Brain microvascular endothelial cell (primary cell): ENCODE results near the gene PZP.
"Not testable (repeated sequence)": the region's sequence is repeated elsewhere in the genome, so short reads cannot be mapped to it uniquely, and the experiment has no call there.

Experiments used
- DNase-seq: peaks from one replicate; pipeline ENCODE4 v3.0.0-alpha.2; 2020
- H3K27ac ChIP-seq: fragments of 250-450 bp; sonication (Bioruptor Pico); 2 replicates; pipeline ENCODE4 v1.5.1; 2020; ENCODE audit warnings: mild to moderate bottlenecking, moderate library complexity
- H3K27me3 ChIP-seq: fragments of 250-450 bp; sonication (Bioruptor Pico); replicated peaks from 2 replicates; pipeline ENCODE4 v1.5.1; 2020; ENCODE audit warnings: mild to moderate bottlenecking
- H3K36me3 ChIP-seq: fragments of 250-450 bp; sonication (Bioruptor Pico); replicated peaks from 2 replicates; pipeline ENCODE4 v1.5.1; 2020; ENCODE audit warnings: mild to moderate bottlenecking
- H3K4me3 ChIP-seq: 2 replicates; pipeline ENCODE4 v1.5.1; 2011; ENCODE audit warnings: low read depth, mild to moderate bottlenecking, control low read depth, low read length, moderate library complexity
- CTCF ChIP-seq: IDR thresholded peaks from 2 replicates; pipeline ENCODE4 v1.5.1; 2011; ENCODE audit warnings: low read depth, mild to moderate bottlenecking, moderate library complexity, low read length, control low read depth, inconsistent platforms; ENCODE audit errors: missing control alignments
- in situ Hi-C: cut with HindIII; loops from 2 replicates; pipeline ENCODE4 v1.10.0; 2017; ENCODE audit warnings: low sequenced_read_pairs, low pct_ligation_motif_present

The PZP gene

GRCh38 chr12:9147461-9147860 is 60.7 kb downstream of the PZP start:
- in situ Hi-C loops: no loop called here
- Histone ChIP-seq H3K36me3 (no peaks in the 10 kb centered on the region), H3K27me3 (no peaks in the 10 kb centered on the region), H3K4me3 (no peak overlapping the region), H3K27ac (no peak overlapping the region)
- no peak for TF ChIP-seq CTCF
- no peak for DNase-seq

GRCh38 chr12:9144730-9145106 is 63.5 kb downstream of the PZP start:
- in situ Hi-C loops: no loop called here
- no peak for TF ChIP-seq CTCF
- no peaks in the 10 kb centered on the region for H3K36me3 ChIP-seq

GRCh38 chr12:9143929-9144729 is 64.1 kb downstream of the PZP start:
- in situ Hi-C loops: no loop called here
- no peaks in the 10 kb centered on the region for H3K36me3 ChIP-seq
- DNase-seq: no peak
- no peak overlapping the region for H3K4me3 ChIP-seq
- no peak overlapping the region for H3K27ac ChIP-seq
- H3K27me3 ChIP-seq: no peaks in the 10 kb centered on the region
- TF ChIP-seq CTCF: no peak

More at GRCh38 chr12:9144730-9145106, 63.5 kb downstream of the PZP start:
- Histone ChIP-seq H3K4me3 (no peak overlapping the region), H3K27me3 (no peaks in the 10 kb centered on the region), H3K27ac (no peak overlapping the region)
- no peak for DNase-seq

DNA sequence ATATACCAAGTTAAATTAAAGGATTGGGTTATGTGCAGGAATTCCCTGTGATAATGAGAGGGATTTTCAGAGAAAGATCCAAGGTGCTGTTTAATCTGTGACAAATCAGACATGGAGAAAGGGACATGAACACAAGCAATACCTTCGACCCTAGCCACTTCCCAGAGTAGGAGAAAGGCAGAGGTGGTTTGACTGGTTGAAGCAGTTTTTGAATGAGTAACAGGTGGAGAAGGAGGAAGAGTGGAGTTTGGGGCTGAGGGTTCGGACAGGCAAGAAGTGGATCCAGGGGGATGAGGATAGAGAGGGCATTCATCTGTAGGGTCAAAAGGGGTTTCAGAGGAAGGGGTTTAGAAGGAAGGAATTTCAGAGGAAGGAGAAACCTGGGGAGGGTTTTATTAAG is 65.1 kb downstream of the PZP start:
- DNase-seq: no peak
- no peak for TF ChIP-seq CTCF
- Histone ChIP-seq H3K36me3 (no peaks in the 10 kb centered on the region), H3K27ac (no peak overlapping the region), H3K27me3 (no peaks in the 10 kb centered on the region), H3K4me3 (no peak overlapping the region)
- in situ Hi-C loops: no loop called here

GRCh38 chr12:9139588-9140290 is 68.5 kb downstream of the PZP start:
- DNase-seq, in situ Hi-C loops, H3K27me3 ChIP-seq, H3K4me3 ChIP-seq, H3K36me3 ChIP-seq, H3K27ac ChIP-seq: not testable (repeated sequence)

- in situ Hi-C loops: no loop called here
- no peak overlapping the region for H3K4me3 ChIP-seq
- no peaks in the 10 kb centered on the region for H3K27me3 ChIP-seq
- no peak for DNase-seq
- TF ChIP-seq CTCF: no peak
- no peak overlapping the region for H3K27ac ChIP-seq
- H3K36me3 ChIP-seq: no peaks in the 10 kb centered on the region
Observed at GRCh38 chr12:9135903-9136310, 72.3 kb downstream of the PZP start.
